H54 (cell line): ENCODE results near the gene SH2B3.

Experiments
- DNase-seq: peaks from one replicate; pipeline ENCODE4 v3.0.0; 2011; ENCODE audit warnings: low spot score, mixed read lengths; ENCODE audit not compliant: insufficient read length
- FAIRE-seq: peaks from 3 replicates; lab custom pipeline; 2011; peaks lifted over from hg19 to GRCh38; lab: Jason Lieb, UNC
- POLR2A ChIP-seq: IDR thresholded peaks from 2 replicates; pipeline ENCODE4 v1.6.1; 2011; ENCODE audit warnings: low read depth, mild to moderate bottlenecking, low read length

SH2B3 gene

DNA sequence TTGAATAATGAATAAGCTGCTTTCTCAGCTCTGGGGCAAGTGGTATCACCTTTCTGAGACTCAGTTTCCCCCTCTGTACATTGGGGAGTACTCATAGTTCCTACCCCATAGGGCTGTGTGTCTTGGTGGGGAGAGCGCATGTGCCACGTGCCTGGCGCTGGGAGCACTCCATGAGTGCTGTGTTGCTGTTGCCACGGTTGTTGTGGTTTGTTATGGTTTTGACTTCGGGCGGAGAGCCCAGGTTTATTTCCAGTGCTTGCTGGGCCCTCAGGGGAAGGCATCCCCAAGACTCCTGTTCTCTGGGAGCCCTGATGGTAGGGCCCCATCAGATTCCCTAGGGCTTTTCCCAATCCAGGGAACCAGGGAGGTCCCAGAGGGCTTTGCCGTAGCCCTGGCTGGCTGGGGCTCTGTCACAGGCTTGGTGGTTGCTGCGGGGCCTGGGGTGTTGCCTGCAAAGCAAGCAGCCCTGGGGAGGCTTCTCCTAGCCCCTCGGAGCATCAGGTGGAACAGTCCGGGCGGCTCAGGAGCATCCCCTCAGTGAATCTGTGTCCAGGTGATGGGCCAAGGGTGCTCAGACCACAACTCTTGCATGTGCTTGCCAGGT is 18.6 kb downstream of the SH2B3 start:
- FAIRE-seq (no peak), DNase-seq (no peak)
- TF ChIP-seq POLR2A, result no peak

DNA sequence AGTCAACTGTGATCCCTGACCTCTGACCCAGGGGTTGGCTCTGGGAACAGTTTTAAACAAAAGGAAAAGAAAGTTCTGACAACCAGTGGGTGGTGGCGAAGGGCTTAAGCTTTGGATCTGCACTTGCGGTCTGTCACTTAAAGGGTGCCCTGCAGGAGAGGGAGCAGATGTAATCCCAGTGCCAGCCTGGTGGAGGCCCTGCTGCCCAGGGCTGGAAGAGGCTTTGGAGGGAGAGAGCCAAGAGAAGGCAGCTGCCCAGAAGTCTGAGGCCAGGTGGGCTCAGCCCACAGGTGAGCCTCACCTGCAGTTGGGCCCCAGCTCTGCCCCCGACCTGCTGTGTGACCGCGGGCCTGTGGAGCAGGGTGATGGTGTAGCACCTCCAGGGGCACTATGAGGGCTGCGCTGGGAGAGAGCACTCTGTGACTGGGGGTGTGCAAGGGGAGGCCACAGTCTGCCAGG is 19.1 kb downstream of the SH2B3 start:
- no peak for FAIRE-seq
- no peak for TF ChIP-seq POLR2A
- no peak for DNase-seq

DNA sequence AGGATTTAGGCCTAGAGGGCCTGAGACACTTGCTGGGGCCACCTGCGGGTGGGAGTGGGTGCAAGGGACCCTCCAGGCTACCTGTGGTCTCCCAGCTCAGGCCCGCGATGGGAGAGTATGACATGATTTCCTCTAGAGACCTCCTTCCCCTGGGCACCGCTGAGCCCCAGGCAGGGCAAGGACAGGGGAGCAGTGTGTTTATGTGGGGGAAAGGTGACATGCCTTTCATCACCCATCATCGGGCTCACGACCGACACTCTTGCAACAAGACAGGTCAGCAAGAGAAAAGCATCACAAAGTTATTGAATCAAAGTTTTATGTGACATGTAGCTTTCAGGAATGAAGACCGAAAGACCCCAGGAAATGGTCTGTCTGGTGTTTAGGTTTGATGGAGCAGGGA is 19.9 kb downstream of the SH2B3 start:
- no peak for TF ChIP-seq POLR2A
- no peak for DNase-seq
- FAIRE-seq, result peak; percentile 38

DNA sequence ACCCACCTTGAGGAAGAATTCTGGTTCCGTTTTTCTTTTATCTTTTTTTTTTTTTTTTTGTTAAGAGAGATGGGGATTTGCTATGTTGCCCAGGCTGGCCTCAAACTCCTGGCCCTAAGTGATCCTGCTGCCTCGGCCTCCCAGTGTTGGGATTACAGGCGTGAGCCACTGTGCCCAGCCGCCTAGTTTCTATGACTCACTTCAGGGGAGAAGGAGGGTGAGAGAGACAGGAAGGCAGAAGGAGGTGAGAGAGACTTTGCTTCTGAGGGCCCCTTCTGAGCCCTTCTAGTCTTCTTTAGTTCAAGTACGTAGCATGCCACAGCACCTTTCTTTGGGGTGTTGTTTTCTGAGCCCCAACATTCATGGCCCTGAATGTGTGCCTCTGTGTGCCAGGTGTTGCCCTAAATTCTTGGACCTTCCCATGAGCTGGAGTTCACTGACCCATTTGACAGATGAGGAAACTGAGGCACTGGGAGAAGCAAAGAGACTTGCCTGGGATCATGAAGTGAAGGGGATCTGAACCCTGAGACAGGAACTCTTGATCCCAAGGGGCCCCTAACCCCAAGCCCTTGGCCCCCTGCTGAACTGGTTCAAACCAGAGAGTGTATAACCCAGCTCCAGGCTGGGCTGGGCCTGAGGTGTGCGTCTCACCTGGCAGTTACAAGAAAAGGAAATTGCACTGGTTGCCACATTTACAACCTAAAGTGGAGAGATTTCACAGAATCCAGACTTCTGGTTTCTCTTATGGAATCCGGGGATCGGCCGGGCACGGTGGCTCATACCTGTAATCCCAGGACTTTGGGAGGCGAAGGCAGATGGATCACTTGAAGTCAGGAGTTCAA is 20.8 kb downstream of the SH2B3 start:
- no peak for TF ChIP-seq POLR2A
- peak; percentile 50 for FAIRE-seq
- no peak for DNase-seq

DNA sequence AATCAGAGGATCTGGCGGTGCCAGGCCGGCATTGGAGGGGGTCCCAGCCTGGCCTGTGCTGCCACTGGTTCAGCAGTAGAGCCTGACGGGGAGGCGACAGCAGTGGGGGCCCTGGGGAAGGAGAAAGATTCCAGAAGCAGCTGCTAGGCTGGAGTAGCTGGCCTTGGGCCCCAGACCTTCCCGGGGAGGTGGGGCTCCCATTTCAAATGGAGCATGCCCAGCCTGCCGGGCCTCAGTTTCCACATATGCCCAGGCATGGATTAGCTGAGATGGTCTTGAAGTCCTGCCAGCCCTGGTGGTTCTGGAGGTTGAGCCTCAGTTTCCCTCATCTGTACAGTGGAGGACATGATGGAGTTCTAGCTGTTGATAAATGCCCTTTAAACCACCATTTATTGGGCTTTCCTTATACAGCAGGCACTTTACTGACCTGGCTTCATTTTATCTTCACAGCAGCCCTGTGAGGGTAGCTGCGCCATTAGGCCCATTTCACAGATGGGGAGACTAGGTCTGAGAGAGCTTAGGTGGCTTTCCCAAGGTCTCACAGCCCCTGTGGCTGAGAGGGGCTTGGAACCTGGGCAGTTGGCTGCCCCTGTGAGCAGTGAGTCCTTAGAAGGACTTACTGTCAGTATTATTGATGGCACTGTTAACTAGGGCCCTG is 21.8 kb downstream of the SH2B3 start:
- FAIRE-seq (no peak), DNase-seq (no peak)
- no peak for TF ChIP-seq POLR2A

DNA sequence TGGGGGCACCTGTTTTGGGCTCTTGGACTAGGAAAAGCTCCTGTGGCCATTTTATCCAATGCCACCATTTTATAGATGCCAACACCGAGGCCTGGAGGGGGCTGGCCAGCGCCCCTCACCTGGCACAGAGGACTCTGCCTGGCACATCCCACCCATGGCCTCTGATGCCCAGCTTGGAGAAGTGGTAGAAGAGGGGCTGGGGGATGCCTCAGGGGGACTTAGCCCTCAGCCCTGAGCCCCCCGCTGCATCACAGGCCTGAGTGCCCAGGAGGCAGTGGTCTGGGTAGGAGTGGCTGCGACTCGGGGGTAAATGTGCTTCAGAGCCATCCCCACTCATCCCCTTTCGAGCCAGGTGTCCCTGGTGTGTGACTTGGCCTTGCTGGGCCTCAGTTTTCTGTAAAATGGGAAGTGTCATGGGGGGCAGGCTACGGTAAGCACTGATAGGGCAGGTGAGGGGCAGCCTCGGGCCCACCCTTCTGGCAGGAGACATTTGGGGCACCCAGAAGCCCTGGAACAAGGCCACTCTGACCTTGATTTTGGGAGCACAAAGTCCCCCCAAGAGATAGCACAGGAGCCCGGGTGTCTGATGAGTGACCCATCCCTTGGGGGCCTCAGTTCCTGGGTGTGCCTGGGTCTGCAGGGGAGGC is 22.5 kb downstream of the SH2B3 start:
- DNase-seq, result no peak
- no peak for FAIRE-seq
- no peak for TF ChIP-seq POLR2A

DNA sequence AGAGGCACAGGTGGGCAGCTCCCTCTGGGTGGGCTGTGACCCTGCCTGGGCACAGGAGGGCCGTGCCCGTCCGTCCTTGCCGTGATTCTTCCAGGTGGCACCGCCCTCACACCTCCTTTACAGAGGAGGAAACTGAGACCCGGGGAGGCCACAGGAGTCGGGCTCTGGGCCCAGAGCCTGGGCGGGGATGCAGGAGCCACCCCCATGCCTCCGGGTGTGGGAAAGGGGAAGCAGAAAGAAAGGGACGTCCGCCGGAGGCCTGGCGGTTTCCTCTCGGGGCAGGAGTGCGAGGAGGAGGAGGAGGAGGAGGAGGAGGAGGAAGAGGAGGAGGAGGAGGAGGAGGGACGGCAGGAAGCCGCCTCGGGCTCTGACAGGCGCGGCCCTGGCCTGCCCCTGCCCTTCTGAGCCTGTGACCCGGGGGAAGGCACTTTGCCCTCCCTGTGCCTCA is 23.0 kb downstream of the SH2B3 start:
- TF ChIP-seq POLR2A, result no peak
- DNase-seq (no peak), FAIRE-seq (no peak)

DNA sequence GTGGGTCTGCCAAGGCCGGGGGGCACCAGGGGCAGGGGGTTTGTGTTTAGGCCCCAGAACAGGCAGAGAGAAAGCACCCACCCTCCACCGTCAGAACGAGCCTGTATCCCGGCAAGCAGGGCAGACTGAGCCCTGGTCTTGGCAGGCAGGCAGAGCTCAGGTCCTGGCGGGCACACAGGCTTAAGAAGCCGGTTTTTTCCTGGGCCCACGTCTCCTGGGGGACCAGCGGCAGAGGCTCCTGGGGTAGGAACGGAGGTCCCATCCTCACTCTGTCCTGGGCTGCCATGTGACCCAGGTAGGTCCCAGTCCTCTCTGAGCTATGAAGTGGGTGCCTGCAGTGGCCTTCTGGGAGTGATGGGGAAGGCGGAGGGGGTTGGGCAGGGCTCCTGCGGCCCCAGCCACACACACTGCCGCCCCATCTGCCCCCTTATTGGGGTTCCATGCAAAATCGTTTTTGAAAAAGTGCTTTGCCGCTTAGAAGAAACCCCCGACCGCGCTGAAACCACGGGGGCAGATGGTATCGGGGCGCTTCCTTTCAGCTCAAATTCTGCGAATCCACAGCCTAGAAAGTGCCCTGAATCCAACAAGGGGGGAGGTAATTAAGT is 24.2 kb downstream of the SH2B3 start:
- DNase-seq (no peak), FAIRE-seq (no peak)
- TF ChIP-seq POLR2A, result no peak

DNA sequence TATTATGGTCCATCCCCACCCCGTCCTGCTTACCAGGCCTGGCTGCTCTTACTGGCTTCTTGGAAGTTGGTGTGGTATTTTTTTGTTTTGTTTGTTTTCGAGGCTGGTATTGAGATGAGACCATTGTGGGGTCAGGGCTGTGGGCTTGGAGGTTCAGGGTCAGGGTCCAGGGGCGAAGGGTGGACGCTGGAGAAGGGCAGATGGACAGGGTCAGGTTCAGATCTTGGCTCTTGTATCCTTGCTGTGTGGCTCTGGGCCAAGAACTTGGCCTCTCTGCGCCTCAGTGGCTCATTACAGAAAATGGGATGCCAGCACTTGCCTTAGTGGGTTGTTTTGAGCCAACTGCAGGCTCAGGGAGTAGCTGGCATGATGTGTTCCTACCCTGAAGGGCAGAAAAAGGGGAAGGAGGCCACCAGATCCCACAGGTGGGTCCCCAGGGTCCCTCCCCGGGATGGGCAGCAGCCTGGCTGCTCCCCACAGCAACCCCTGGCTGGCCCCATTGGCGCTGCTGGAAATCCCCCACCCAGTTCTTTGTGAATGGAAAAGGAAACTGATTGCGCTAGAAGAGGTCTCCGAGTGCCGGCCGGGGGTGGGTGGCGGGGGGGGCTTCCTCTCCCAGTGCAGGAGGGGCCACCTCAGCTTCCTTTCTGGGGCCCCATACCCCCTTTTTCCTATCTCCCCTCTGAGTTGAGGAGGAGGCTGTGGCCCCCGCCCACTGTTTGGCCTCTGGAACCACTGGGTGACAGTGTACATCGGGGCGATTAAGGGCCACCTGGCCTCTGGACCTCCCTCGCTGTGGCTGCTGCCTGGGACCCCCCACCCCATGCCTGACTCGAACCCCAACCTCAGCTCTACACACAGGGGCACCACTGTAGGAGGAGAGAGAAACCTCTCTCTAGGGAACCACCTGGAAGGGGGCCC is 25.0 kb downstream of the SH2B3 start:
- FAIRE-seq, result no peak

DNA sequence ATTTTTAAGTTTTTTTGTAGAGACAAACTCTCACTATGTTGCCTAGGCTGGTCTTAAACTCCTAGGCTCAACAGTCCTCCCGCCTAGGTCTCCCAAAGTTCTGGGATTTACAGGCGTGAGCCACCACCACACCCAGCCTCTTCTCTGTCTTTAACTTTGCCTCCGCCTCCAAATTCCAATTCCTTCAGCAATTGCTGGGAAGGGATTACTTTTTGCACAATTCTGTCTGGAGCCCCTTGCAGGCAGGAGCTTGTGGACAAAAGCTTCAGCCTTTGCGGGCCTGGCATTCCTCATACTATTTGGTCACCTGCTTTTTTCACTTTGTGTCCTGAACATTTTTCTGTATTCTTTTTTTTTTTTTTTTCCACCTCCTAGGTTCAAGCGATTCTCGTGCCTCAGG is 26.0 kb downstream of the SH2B3 start:
- no peak for FAIRE-seq

More for the DNA sequence above, 25.0 kb downstream of the SH2B3 start:
- no peak for DNase-seq
- TF ChIP-seq POLR2A, result no peak

DNA sequence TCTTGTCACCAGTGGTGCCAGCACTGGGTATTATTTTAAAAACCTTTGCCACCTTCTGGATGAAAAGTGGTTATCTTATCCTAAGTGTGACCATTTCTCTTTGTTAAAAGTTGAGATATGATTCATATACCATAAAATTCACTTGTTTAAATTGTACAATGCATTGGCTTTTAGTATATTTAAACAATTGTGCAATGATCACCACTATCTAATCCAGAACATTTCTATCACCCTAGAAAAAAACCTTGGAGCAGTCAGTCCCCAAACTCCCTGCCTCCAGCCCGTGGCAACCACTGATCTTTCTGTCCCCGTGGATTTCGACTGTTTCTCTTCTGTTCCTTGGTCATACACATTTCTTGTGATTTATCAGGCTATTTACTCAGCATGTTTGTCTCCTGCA is 28.3 kb downstream of the SH2B3 start:
- no peak for DNase-seq
- TF ChIP-seq POLR2A, result no peak

More for the DNA sequence above, 26.0 kb downstream of the SH2B3 start:
- no peak for DNase-seq
- no peak for TF ChIP-seq POLR2A

DNA sequence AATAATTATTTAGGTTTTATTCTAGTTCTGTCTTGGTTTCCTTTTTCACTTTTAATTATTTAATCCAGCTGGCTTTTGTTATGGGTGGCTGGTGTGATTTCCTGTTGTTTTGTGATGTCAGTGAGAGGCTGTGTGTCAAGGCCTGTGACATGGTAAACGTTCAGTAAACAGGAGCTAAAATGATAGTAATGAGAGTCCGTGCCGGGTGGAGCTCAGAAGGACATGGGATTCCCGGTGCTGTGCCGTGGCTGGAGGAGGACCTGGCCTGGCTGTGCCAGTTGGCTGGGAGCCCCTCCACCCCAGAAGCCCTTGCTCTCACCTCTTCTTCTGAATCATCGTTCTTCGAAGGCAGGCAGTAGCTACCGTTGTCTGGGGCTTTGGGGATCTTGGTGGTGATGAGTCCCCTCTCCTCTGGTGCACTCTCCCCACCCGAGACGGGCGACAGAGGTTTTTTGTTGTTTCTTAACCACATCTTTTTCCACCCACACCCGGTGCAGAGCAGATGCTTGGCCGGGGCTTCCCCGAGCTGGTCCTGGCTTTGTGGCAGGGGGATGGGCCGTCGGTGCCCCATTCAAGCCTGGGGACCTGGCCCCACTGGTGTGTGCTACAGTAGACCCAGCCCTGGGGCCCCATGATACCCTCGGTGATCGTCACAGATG is 29.1 kb downstream of the SH2B3 start:
- FAIRE-seq (no peak), DNase-seq (no peak)
- TF ChIP-seq POLR2A, result no peak

More for the DNA sequence above, 28.3 kb downstream of the SH2B3 start:
- no peak for FAIRE-seq
